HG03558 (cell line): ENCODE results near the gene USP35.

Source experiments
- ATAC-seq: cut with Tn5 transposase; IDR thresholded peaks from one replicate; pipeline ENCODE4 v1.9.1; 2021; ENCODE audit warnings: moderate number of reproducible peaks; ENCODE audit not compliant: unreplicated experiment; ENCODE audit errors: extremely low read depth

USP35 gene

DNA sequence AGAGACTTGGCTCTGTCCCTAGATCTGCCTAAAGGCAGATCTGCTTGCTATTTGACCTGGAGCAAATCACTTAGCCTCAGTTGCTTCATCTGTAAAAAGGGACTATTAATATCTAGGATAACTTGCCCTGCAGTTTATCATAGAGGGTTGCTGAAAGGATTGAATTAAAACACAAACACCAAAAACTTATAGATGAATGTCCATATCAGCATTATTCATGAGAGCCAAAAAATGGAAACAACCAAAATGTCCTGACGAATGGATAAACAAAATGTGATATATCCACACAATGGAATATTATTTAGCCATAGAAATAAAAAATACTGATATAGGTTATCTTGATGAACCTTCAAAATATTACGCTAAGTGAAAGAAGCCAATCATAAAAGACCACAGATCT lies 67.2 kb downstream of the USP35 start:
- no peak for ATAC-seq

DNA sequence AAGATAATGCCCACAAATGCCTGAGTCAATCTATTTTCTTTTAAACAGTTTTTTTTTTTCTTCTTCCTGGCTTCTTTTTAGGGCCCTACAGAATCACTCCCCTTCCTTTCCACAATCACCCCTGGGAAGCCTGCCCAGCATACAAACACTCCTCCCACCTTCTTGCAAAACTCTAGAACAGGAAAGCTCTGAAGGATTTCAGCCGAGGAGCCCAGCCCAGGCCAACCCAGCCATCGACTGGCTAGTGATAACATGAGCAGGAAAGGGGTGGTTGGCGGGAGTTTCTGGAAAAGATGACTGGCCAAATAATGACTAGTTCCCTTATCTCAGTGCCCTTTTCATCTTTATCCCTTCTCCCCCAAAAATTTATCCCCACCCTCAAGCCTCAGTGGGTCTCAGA lies 68.2 kb downstream of the USP35 start:
- ATAC-seq = no peak

GRCh38 chr11:78257654-78258053 lies 68.9 kb downstream of the USP35 start:
- ATAC-seq = no peak

- no peak for ATAC-seq
These were observed 71.2 kb downstream of the USP35 start for GRCh38 chr11:78259777-78260487.

DNA sequence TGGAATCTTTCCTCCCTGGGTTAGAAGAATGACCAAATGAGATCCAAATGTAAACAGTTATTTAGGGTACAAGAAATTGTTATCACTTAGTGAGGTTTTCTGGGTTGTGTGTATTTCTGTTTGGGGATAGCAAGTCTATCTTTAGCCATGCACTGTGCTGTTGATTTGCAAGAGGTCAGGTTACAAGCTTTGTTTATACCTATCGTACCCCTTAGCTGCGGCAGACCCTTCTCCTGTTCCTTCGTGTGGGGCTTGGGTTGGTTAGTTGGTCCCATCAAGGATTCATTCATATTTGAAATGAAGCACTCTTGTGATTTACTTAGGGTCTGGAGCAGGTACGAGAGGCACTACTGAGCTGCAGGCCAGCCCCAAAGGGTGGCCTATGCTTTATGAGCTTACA lies 72.6 kb downstream of the USP35 start:
- ATAC-seq = no peak

DNA sequence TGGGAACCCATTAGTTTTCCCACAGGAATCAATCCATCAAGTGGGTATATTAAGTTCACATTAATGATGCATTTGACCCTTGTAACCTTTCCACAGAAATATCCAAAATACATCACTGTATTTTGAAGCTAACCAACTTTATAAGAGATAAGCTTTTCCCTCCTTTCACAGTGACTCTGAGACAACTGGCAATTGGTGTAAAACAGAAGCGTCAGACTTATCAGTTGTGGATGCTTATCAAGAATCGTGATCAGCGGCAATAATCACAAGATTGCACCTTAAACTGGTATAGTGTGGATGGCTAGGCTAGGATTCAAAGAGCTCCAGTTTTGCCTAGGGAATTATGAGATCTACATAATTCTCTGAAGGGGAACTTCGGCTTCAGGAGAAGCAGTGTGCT lies 73.1 kb downstream of the USP35 start:
- no peak for ATAC-seq

GRCh38 chr11:78262238-78262637 lies 73.5 kb downstream of the USP35 start:
- ATAC-seq = no peak

DNA sequence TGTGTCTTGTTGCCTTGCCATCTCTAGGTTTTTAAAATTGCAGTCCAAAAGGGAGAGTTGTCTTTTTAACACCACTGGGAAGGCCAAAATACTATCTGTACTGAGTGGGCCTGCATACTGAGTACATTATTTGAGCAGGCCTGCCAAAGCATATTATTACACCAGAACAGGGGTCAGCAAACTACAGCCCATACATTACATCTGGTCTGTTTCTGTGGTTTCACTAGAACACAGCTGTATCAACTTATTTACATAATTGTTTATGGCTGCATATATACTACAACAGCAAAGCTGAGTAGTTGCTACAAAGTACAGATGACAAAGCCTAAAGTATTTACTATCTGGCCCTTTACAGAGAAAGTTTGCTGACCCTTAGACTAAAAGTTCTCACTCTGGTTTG lies 74.0 kb downstream of the USP35 start:
- ATAC-seq = no peak
